A549 (cell line): ENCODE data around the gene C11orf71.

ENCODE experiments used
- CTCF ChIP-seq: fragments of >200 bp; sonication (Bioruptor Twin); formaldehyde crosslinking; IDR thresholded peaks from 3 replicates; pipeline ENCODE4 v1.5.1; 2016
- POLR2A ChIP-seq: IDR thresholded peaks from 2 replicates; pipeline ENCODE4 v1.6.1; 2012; ENCODE audit warnings: mild to moderate bottlenecking, low read length
- SMC3 ChIP-seq: fragments of >200 bp; sonication (Bioruptor Twin); formaldehyde crosslinking; IDR thresholded peaks from 3 replicates; pipeline ENCODE4 v1.6.1; 2018; ENCODE audit warnings: inconsistent platforms

DNA sequence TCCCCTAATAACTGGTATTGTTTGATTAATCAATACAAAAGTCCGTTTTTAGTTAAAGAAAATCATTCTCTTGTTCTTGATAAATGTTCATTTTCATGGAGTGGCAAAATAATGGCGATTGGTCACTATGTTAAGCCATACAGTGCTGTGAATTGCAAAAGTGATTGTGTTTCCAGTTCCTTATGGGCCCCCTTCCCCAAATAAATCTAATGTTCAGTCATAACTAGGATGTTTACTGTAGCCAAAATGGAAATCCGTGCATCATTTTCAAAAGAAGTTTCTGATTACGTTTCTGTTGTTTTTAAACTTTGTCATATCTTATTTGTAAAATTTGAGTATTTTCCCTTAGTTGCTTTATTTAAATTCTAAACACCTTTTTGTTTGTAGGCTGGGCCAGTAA lies 1.0 kb upstream of the C11orf71 start:
- TF ChIP-seq SMC3: no peak
- TF ChIP-seq POLR2A: no peak
- no peak for TF ChIP-seq CTCF
